ENCODE results near the gene DYNC1H1.

DNA sequence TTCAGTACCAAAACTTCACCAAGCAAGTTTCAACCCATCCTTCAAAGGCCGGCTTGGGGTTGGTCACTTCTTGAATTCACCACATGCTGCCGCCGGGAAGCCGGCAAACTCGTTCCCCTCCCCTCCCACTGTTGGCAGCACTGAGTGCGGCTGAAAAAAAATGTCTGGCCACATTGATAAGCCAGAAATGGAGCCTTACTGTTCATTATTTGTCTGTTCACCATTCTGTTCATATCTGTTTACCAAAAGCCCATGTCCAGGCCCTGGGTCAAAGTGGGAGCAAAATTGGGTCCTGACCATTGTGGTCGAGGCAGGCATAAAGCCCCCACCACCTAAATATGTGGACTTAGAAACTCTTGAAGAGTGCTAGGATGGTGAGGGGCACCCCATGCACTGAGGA is 129.7 kb downstream of the DYNC1H1 start:
- TF ChIP-seq, protein P1, sequence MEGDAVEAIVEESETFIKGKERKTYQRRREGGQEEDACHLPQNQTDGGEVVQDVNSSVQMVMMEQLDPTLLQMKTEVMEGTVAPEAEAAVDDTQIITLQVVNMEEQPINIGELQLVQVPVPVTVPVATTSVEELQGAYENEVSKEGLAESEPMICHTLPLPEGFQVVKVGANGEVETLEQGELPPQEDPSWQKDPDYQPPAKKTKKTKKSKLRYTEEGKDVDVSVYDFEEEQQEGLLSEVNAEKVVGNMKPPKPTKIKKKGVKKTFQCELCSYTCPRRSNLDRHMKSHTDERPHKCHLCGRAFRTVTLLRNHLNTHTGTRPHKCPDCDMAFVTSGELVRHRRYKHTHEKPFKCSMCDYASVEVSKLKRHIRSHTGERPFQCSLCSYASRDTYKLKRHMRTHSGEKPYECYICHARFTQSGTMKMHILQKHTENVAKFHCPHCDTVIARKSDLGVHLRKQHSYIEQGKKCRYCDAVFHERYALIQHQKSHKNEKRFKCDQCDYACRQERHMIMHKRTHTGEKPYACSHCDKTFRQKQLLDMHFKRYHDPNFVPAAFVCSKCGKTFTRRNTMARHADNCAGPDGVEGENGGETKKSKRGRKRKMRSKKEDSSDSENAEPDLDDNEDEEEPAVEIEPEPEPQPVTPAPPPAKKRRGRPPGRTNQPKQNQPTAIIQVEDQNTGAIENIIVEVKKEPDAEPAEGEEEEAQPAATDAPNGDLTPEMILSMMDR (IDR thresholded peaks at IDR 0.05) = no peak
- no peak for TF ChIP-seq POLR2A (IDR thresholded peaks at IDR 0.05)
